Fibroblast of the aortic adventitia (primary cell): ENCODE measurements around the gene CC2D1B. TPM values are rescaled to one million over a fixed set of nuclear protein-coding genes. Genes with fewer than 3 reads are reported as not detected.
A peak's percentile ranks its signal among the peaks of the same experiment; 100 is the strongest.

Experiments
- DNase-seq: peaks from one replicate; pipeline ENCODE4 v3.0.0-alpha.2; 2010; ENCODE audit warnings: low read depth
- H3K4me3 ChIP-seq: 2 replicates; pipeline ENCODE4 v1.5.1; 2011; ENCODE audit warnings: low read depth, mild to moderate bottlenecking, control low read depth, low read length, moderate library complexity
- total RNA-seq: library from RNA; depleted of rRNA; stranded (reverse); fragments of >200 nt; gene quantifications from 2 replicates; pipeline ENCODE4 v1.2.3, GENCODE V29; 2012; ENCODE audit warnings: low replicate concordance
- TF ChIP-seq, protein P1 (sequence below): IDR thresholded peaks from 2 replicates; pipeline ENCODE4 v1.5.1; 2011; ENCODE audit warnings: mild to moderate bottlenecking, low read length, control low read depth, inconsistent platforms; ENCODE audit not compliant: insufficient read depth

CC2D1B gene
- total RNA-seq, 1 donor: 25.5 TPM

DNA sequence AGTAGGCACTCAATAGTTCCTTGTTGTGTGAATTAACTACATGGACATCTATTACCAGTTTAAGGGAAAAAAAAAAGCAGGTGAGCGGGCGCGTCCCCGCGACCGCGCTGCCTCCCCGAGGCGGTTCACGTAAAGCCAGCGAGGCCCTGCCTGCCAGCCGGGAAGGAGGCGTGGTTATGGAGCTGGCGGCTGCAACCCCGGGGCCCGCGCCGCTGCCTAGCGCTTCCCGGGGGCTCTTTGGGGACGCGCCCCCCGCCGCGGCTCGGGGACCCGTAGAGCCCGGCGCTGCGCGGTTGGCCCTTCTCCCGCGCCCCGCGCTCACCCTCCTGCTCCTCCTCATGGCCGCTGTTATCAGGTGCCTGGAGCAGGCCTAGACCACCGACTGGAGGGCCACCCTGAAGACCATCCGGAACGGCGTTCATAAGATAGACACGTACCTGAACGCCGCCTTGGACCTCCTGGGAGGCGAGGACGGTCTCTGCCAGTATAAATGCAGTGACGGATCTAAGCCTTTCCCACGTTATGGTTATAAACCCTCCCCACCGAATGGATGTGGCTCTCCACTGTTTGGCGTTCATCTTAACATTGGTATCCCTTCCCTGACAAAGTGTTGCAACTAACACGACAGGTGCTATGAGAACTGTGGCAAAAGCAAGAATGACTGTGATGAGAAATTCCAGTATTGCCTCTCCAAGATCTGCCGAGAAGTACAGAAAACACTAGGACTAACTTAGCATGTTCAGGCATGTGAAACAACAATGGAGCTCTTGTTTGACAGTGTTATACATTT is 2.6 kb upstream of the CC2D1B start:
- TF ChIP-seq, protein P1, sequence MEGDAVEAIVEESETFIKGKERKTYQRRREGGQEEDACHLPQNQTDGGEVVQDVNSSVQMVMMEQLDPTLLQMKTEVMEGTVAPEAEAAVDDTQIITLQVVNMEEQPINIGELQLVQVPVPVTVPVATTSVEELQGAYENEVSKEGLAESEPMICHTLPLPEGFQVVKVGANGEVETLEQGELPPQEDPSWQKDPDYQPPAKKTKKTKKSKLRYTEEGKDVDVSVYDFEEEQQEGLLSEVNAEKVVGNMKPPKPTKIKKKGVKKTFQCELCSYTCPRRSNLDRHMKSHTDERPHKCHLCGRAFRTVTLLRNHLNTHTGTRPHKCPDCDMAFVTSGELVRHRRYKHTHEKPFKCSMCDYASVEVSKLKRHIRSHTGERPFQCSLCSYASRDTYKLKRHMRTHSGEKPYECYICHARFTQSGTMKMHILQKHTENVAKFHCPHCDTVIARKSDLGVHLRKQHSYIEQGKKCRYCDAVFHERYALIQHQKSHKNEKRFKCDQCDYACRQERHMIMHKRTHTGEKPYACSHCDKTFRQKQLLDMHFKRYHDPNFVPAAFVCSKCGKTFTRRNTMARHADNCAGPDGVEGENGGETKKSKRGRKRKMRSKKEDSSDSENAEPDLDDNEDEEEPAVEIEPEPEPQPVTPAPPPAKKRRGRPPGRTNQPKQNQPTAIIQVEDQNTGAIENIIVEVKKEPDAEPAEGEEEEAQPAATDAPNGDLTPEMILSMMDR: peak; percentile 22
- DNase-seq: peak; percentile 10

DNA sequence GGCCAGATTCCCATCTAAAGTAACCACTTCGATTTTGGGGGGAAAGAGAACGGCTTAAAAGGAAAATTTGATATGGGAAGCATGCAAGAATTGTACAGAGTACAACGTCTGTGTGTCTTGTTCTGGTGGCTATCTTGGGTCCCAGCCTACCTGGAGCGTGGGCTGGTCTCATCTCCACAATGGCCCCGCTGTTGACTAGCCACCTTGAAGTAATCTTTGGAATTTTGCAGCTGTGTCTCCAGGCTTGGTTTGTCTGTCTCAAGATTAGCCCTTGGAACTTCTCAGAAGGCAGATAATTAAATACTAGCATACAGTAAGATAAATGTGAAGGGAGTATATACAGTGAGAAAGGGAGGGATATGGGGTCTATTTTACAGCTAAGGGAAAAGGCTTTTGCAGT is 1.3 kb upstream of the CC2D1B start:
- no peak for DNase-seq
- TF ChIP-seq, protein P1: no peak

More for the DNA sequence above, 2.6 kb upstream of the CC2D1B start:
- H3K4me3 ChIP-seq: peak overlapping the region; percentile 53

DNA sequence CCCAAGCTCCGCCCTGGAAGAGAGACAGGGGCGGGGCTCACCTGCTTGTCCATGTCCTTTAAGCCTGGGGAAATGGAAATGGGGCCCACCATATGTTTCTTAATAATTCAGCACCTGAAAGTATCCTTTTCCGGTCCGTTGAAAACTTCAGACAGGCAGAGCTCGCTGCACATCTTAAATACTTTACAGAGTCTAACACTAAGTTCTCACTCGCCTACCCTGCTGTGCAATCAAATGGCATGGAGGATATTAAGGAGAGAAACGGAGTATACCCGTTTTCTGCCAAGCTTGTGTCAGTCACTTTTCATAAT is 467 bp upstream of the CC2D1B start:
- TF ChIP-seq, protein P1: no peak
- DNase-seq: no peak
- peak overlapping the region; percentile 92 for H3K4me3 ChIP-seq

More for the DNA sequence above, 1.3 kb upstream of the CC2D1B start:
- H3K4me3 ChIP-seq: no peak overlapping the region

DNA sequence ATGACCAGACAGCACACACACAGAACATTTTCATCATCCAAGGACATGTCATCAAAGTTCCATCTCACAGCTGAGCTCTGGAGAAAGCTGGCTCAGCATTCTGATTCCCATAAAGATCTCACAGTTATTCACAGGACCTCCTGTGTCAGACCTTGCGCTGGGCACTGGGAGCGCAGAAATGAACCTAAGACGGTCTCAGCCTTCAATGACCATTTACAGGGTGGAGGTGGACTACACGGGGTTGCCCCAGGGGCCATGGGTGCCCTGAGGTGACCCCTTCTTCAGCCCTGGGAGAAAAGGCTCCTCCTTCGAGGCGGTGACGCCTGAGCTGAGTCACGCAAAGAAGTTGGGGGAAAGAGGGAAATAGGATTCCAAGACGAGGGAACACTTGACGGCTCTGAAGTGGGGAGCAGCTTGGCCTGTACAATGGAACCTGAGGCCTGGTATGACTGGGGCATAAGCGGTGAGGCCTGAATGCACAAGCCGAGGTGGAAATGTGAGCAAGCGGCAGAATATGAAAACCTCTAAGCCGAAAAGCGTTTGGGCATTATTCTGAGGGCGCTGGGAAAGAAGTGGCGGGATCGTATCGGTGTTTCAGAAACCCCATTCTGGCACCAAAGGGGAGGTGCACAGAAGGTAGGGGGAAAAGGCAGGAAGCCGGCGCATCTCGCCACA is 797 bp downstream of the CC2D1B start:
- TF ChIP-seq, protein P1: no peak
- H3K4me3 ChIP-seq: peak overlapping the region; percentile 92
- DNase-seq: peak; percentile 63

DNA sequence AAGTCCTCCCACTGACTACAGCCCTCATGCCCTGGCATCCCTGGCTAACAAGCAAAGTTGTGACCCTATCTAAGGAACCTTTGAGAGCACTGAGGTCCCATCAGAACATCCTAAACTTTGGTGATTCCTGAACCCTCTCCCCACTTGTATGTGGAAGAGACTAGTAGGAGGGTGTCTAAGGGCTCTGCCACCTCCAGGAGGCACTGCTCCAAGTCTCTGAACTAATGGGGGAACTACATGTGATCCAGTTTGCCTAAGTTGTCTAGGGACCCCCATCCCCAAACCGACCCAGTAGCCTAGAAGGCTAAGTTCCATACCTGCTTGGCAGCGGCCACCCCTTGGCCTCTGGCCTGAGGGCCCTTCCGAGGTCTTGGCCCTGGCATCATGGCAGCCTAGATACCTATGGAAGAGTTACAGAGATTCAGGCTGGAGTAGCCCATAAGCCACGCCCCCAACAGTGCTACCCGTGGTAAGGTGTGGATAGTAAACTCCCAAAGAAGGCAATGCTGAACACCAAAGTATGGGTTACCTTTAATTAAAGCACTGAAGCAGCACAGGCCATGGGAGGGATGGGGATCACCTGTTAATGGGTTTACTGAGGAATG is 1.7 kb downstream of the CC2D1B start:
- TF ChIP-seq, protein P1: no peak
- no peak for DNase-seq
- no peak overlapping the region for H3K4me3 ChIP-seq

DNA sequence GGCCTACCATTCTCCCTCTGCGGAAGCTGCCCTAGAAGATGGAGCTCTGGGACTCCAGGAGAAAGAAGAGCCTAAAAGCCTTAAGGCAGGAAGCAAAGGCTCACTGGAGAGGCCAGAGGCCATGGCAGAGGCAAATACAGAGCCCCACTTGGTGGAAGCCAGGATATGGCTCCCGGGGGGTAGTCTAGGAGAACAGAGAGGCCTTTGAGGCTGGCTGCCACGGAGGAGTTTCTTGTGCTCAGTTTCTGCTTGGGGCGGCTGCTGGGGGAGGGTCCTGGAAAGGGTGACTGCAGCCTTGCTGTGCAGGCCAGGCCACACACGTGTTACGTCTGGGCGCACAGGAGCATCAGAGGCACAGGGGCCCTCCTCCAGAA is 5.4 kb downstream of the CC2D1B start:
- DNase-seq: no peak
- H3K4me3 ChIP-seq: no peak overlapping the region
- TF ChIP-seq, protein P1: no peak
